H1 (cell line): Measurements from ENCODE around the gene TAOK2. TPM values are rescaled to one million over a fixed set of nuclear protein-coding genes. Genes with fewer than 3 reads are reported as not detected.

Source experiments
- CTCF ChIA-PET: fragments of 300-600 bp; sonication (Branson Sonifier 250); formaldehyde crosslinking; loops from one replicate; lab custom pipeline; 2021; ENCODE audit not compliant: partially characterized antibody; lab: Charles Lee
- POLR2A ChIA-PET: fragments of 300-600 bp; sonication (Branson Sonifier 250); formaldehyde crosslinking; loops from one replicate; lab custom pipeline; 2021; ENCODE audit warnings: inconsistent platforms; ENCODE audit not compliant: partially characterized antibody; lab: Charles Lee
- DNase-seq, 2 experiments: peaks; one replicate each; pipeline versions ENCODE4 v3.0.0 to v3.0.0-alpha.2; 2010 to 2022; ENCODE audit warnings: low spot score in 2 of 2, low read depth in 1 of 2, mixed read lengths in 1 of 2
- FAIRE-seq: peaks from 2 replicates; lab custom pipeline; 2011; peaks lifted over from hg19 to GRCh38; lab: Jason Lieb, UNC
- H2AFZ ChIP-seq: 2 replicates; pipeline ENCODE4 v1.8.1; 2012; ENCODE audit warnings: low read length, inconsistent platforms
- H2AK5ac ChIP-seq: 2 replicates; pipeline ENCODE4 v1.6.1; 2013; ENCODE audit warnings: low read depth, low read length
- H2BK120ac ChIP-seq: replicated peaks from 2 replicates; pipeline ENCODE3; 2013; ENCODE audit warnings: low read depth, low read length, inconsistent platforms
- H2BK12ac ChIP-seq: 2 replicates; pipeline ENCODE4 v1.6.1; 2013; ENCODE audit warnings: low read depth, low read length
- H2BK15ac ChIP-seq: 2 replicates; pipeline ENCODE4 v1.6.1; 2013; ENCODE audit warnings: low read length
- H2BK20ac ChIP-seq: 2 replicates; pipeline ENCODE4 v1.6.1; 2013; ENCODE audit warnings: low read length
- H2BK5ac ChIP-seq: 2 replicates; pipeline ENCODE4 v1.6.1; 2013; ENCODE audit warnings: low read depth, low read length
- H3K14ac ChIP-seq: 2 replicates; pipeline ENCODE4 v1.6.1; 2013; ENCODE audit warnings: inconsistent platforms; ENCODE audit not compliant: insufficient read length
- H3K18ac ChIP-seq: 2 replicates; pipeline ENCODE4 v1.6.1; 2013; ENCODE audit warnings: low read length; ENCODE audit errors: extremely low read depth
- H3K23ac ChIP-seq: 2 replicates; pipeline ENCODE4 v1.6.1; 2013; ENCODE audit warnings: inconsistent platforms; ENCODE audit not compliant: insufficient read length
- H3K23me2 ChIP-seq: 2 replicates; pipeline ENCODE4 v1.6.1; 2013; ENCODE audit warnings: low read depth, low read length
- H3K27ac ChIP-seq: 2 replicates; pipeline ENCODE4 v1.6.1; 2011; ENCODE audit warnings: low read depth, low read length, inconsistent platforms
- H3K27me3 ChIP-seq, 4 experiments: replicated peaks in 1 of 4; 1 replicate in 1 of 4; 2 replicates in 3 of 4; pipeline versions ENCODE4 v1.6.1 to v1.8.1; 2011 to 2013; ENCODE audit warnings: low read length in 3 of 4, mild to moderate bottlenecking in 3 of 4, inconsistent platforms in 2 of 4, mixed read lengths in 2 of 4, moderate library complexity in 1 of 4; ENCODE audit not compliant: control insufficient read depth in 3 of 4, insufficient read depth in 3 of 4; ENCODE audit errors: extremely low read depth in 1 of 4
- H3K36me3 ChIP-seq, 4 experiments: 2 replicates each; pipeline versions ENCODE4 v1.6.1 to v1.8.1; 2011 to 2013; ENCODE audit warnings: mild to moderate bottlenecking in 4 of 4, low read length in 3 of 4, moderate library complexity in 2 of 4, control low read depth in 1 of 4, inconsistent platforms in 1 of 4; ENCODE audit not compliant: insufficient read depth in 4 of 4, control insufficient read depth in 2 of 4
- H3K4ac ChIP-seq: replicated peaks from 2 replicates; pipeline ENCODE3; 2013; ENCODE audit warnings: low read length, low read depth, mixed read lengths, inconsistent platforms; ENCODE audit not compliant: insufficient read length
- H3K4me1 ChIP-seq, 4 experiments: replicated peaks in 1 of 4; 1 replicate in 1 of 4; 2 replicates in 3 of 4; pipeline versions ENCODE4 v1.6.1 to v1.8.1; 2011 to 2013; ENCODE audit warnings: low read length in 3 of 4, inconsistent platforms in 2 of 4, mixed read lengths in 1 of 4; ENCODE audit not compliant: insufficient read depth in 4 of 4, control insufficient read depth in 3 of 4
- H3K4me2 ChIP-seq, 2 experiments: 2 replicates each; pipeline versions ENCODE4 v1.6.1 to v1.8.1; 2011 to 2013; ENCODE audit warnings: low read depth in 2 of 2, low read length in 2 of 2, control low read depth in 1 of 2, inconsistent platforms in 1 of 2, mild to moderate bottlenecking in 1 of 2; ENCODE audit not compliant: insufficient read depth in 1 of 2
- H3K4me3 ChIP-seq, 4 experiments: fragments of 200-600, 300-600 bp in 1 of 4; sonication (generic), shearing (Covaris generic), sonication (Bioruptor Twin) in 1 of 4; 2 replicates each; pipeline versions ENCODE4 v1.5.1 to v1.8.1; 2011 to 2016; ENCODE audit warnings: low read length in 4 of 4, low read depth in 3 of 4, control low read depth in 2 of 4, inconsistent platforms in 2 of 4, mild to moderate bottlenecking in 2 of 4, mixed read lengths in 1 of 4, moderate library complexity in 1 of 4; ENCODE audit not compliant: insufficient read depth in 2 of 4; ENCODE audit errors: extremely low read depth in 1 of 4
- H3K56ac ChIP-seq: replicated peaks from 2 replicates; pipeline ENCODE3; 2013; ENCODE audit warnings: low read depth, mild to moderate bottlenecking, mixed read lengths, low read length, inconsistent platforms; ENCODE audit not compliant: insufficient read length
- H3K79me1 ChIP-seq: 2 replicates; pipeline ENCODE4 v1.6.1; 2013; ENCODE audit warnings: low read depth, low read length, control low read depth
- H3K79me2 ChIP-seq, 2 experiments: 2 replicates each; pipeline versions ENCODE4 v1.6.1 to v1.8.1; 2012 to 2013; ENCODE audit warnings: low read length in 2 of 2, mild to moderate bottlenecking in 2 of 2, inconsistent platforms in 1 of 2; ENCODE audit not compliant: insufficient read depth in 2 of 2, control insufficient read depth in 1 of 2
- H3K9ac ChIP-seq, 4 experiments: replicated peaks in 1 of 4; 1 replicate in 1 of 4; 2 replicates in 3 of 4; pipeline versions ENCODE4 v1.6.1 to v1.8.1; 2011 to 2013; ENCODE audit warnings: low read depth in 3 of 4, low read length in 3 of 4, control low read depth in 2 of 4, mild to moderate bottlenecking in 2 of 4, moderate library complexity in 2 of 4, inconsistent platforms in 1 of 4; ENCODE audit errors: extremely low read depth in 1 of 4
- H3K9me3 ChIP-seq, 2 experiments: 2 replicates each; pipeline versions ENCODE4 v1.6.1 to v1.8.1; 2012 to 2013; ENCODE audit warnings: mild to moderate bottlenecking in 2 of 2, moderate library complexity in 2 of 2, control low read depth in 1 of 2, inconsistent platforms in 1 of 2, low read depth in 1 of 2, low read length in 1 of 2, mixed read lengths in 1 of 2; ENCODE audit not compliant: insufficient read depth in 2 of 2
- H4K20me1 ChIP-seq, 2 experiments: replicated peaks in 1 of 2; 2 replicates each; pipeline versions ENCODE3 to v1.8.1; 2011 to 2013; ENCODE audit warnings: inconsistent platforms in 2 of 2, low read length in 2 of 2, mild to moderate bottlenecking in 1 of 2; ENCODE audit not compliant: insufficient read depth in 2 of 2, control insufficient read depth in 1 of 2
- H4K5ac ChIP-seq: 2 replicates; pipeline ENCODE4 v1.6.1; 2013; ENCODE audit warnings: low read length, low read depth, mixed read lengths, inconsistent platforms; ENCODE audit not compliant: insufficient read length
- H4K8ac ChIP-seq: 2 replicates; pipeline ENCODE4 v1.8.0; 2013; ENCODE audit warnings: mild to moderate bottlenecking, moderate library complexity, low read length, inconsistent platforms; ENCODE audit not compliant: insufficient read depth; ENCODE audit errors: extremely low read depth
- H4K91ac ChIP-seq: replicated peaks from 2 replicates; pipeline ENCODE3; 2013; ENCODE audit warnings: low read length, mixed read lengths, inconsistent platforms; ENCODE audit not compliant: insufficient read length
- BCL11A ChIP-seq, 2 experiments: IDR thresholded peaks; one replicate each; pipeline ENCODE4 v1.6.1; 2011; ENCODE audit warnings: low read depth in 2 of 2, low read length in 2 of 2, mild to moderate bottlenecking in 2 of 2
- E2F6 ChIP-seq: IDR thresholded peaks from 2 replicates; pipeline ENCODE4 v1.6.1; 2012; ENCODE audit warnings: inconsistent platforms
- FOSL1 ChIP-seq: IDR thresholded peaks from 2 replicates; pipeline ENCODE4 v1.6.1; 2011; ENCODE audit warnings: mild to moderate bottlenecking, low read depth, low read length, moderate library complexity; ENCODE audit not compliant: insufficient read depth
- GTF2F1 ChIP-seq: IDR thresholded peaks from 2 replicates; pipeline ENCODE4 v1.6.1; 2012; ENCODE audit warnings: low read depth, low read length, improper control_type of control experiment, borderline replicate concordance
- TBP ChIP-seq: IDR thresholded peaks from 2 replicates; pipeline ENCODE4 v1.6.1; 2011; ENCODE audit warnings: low read depth, low read length, improper control_type of control experiment
- WGBS, 2 experiments: shearing (Covaris generic) in 1 of 2; methylation state at CpG; one replicate each; pipeline versions ENCODE4 v1.1.6 to v1.1.7; 2013 to 2015; ENCODE audit warnings: low lambda C conversion rate in 2 of 2, mixed read lengths in 2 of 2, inconsistent platforms in 1 of 2, low coverage in 1 of 2, missing lambda C conversion rate in 1 of 2; ENCODE audit not compliant: insufficient replicate concordance in 2 of 2, insufficient coverage in 1 of 2, insufficient read length in 1 of 2; ENCODE audit errors: extremely low coverage in 1 of 2, missing lambda C conversion rate in 1 of 2; 5-methylcytosine and 5-hydroxymethylcytosine counted together
- polyA plus RNA-seq, 7 experiments: library from polyadenylated mRNA; depleted of rRNA in 3 of 7; stranded (reverse) in 5 of 7; unstranded in 2 of 7; fragments of >200 nt in 5 of 7; fragments of 200-250 nt in 2 of 7; gene quantifications; 1 replicate in 5 of 7; 2 replicates in 1 of 7; 4 replicates in 1 of 7; pipeline versions ENCODE4 v1.2.1 to v1.2.3, GENCODE V29; 2011 to 2013; ENCODE audit warnings: missing spikeins in 2 of 7, mixed read lengths in 2 of 7
- total RNA-seq: library from RNA; stranded (reverse); fragmentation: NEBNext Ultra II Directional; extraction: Animal tissue kit (Norgen Biotek cat#: 25700); gene quantifications from 2 replicates; pipeline ENCODE4 v1.2.1, GENCODE V29; 2021

Gene TAOK2
- total and polyA plus RNA-seq, 2 of the 8 experiments (the other 6 are each of a cell fraction or from before 2014, with no cell fraction given) = 13.5 to 32.6 TPM

- Histone ChIP-seq H3K27ac (no peak overlapping the region), H3K9ac (no peak overlapping the region), H3K27me3 (no peaks in the 10 kb centered on the region), H3K18ac (no peak overlapping the region), H2AFZ (no peak overlapping the region), H3K56ac (no peak overlapping the region), H3K4me2 (no peak overlapping the region), H3K4me1 (peaks cover 0 to 5% (median 1%) of the 10 kb centered on the region in 4 experiments; a peak in 3 of 7 replicates), H4K8ac (no peak overlapping the region), H3K4ac (no peak overlapping the region), H3K79me2 (no peaks in the 10 kb centered on the region), H2BK12ac (no peak overlapping the region), H4K20me1 (no peaks in the 10 kb centered on the region), H2BK20ac (no peak overlapping the region), H3K79me1 (no peaks in the 10 kb centered on the region), H3K4me3 (no peak overlapping the region), H3K36me3 (peaks cover 8 to 45% (median 27%) of the 10 kb centered on the region in 4 experiments), H3K23ac (no peak overlapping the region), H4K5ac (no peak overlapping the region), H3K14ac (no peak overlapping the region), H2BK120ac (no peak overlapping the region), H2BK15ac (no peak overlapping the region), H2AK5ac (no peak overlapping the region), H3K9me3 (no peaks in the 10 kb centered on the region), H3K23me2 (no peaks in the 10 kb centered on the region; the same call in 1 of the 2 replicates), H4K91ac (no peak overlapping the region), H2BK5ac (no peak overlapping the region)
- FAIRE-seq = no peak
- WGBS, 2 experiments = 100% methylated on average over 2 of the region's 2 CpGs; no CpG with 5 or more reads in 1 of the 2 experiments
- DNase-seq = no peak
- ChIA-PET POLR2A (interaction anchor here (0.8 to 1.0 kb wide), 2 partner anchors 11 to 196 kb away, joined by 3 read pairs; no protein-coding TSS in a partner anchor), CTCF (interaction anchor here (1.1 to 1.3 kb wide), 2 partner anchors 15 to 18 kb away, joined by 3 to 4 read pairs; no protein-coding TSS in a partner anchor)
- TF ChIP-seq E2F6 (no peak), FOSL1 (no peak), GTF2F1 (no peak), BCL11A (IDR thresholded peaks at IDR 0.05; ENCODE audit: low read depth in 2 of 2, low read length in 2 of 2) (no peak), TBP (no peak)
Measured at GRCh38 chr16:29990034-29990433, 16.4 kb downstream of the TAOK2 start.
